Epithelial cell of proximal tubule (primary cell): ENCODE results near the gene DLGAP4. TPM values are rescaled to one million over a fixed set of nuclear protein-coding genes. Genes with fewer than 3 reads are reported as not detected.

ENCODE experiments used
- DNase-seq: peaks from one replicate; pipeline ENCODE4 v3.0.0-alpha.2; 2011; ENCODE audit warnings: low read depth
- H3K4me3 ChIP-seq: 2 replicates; pipeline ENCODE4 v1.5.1; 2011; ENCODE audit warnings: low read depth, mild to moderate bottlenecking, low read length
- CTCF ChIP-seq: conservative IDR thresholded peaks from 2 replicates; pipeline ENCODE4 v1.5.1; 2012; ENCODE audit warnings: low read depth, mild to moderate bottlenecking, low read length
- total RNA-seq: library from RNA; depleted of rRNA; stranded (reverse); fragments of >200 nt; gene quantifications from 2 replicates; pipeline ENCODE4 v1.2.3, GENCODE V29; 2015

The DLGAP4 gene
- total RNA-seq, 1 donor from 2014 or later, result 41.4 TPM

- no peak for DNase-seq
- TF ChIP-seq CTCF, result no peak
- H3K4me3 ChIP-seq, result no peak overlapping the region
Measured at GRCh38 chr20:36350439-36350838, 44.3 kb downstream of the DLGAP4 start.

- no peak for TF ChIP-seq CTCF
- DNase-seq, result no peak
- no peak overlapping the region for H3K4me3 ChIP-seq
Measured at GRCh38 chr20:36351937-36352336, 45.8 kb downstream of the DLGAP4 start.

GRCh38 chr20:36352843-36353553, 46.9 kb downstream of the DLGAP4 start:
- DNase-seq, result no peak
- no peak for TF ChIP-seq CTCF
- no peak overlapping the region for H3K4me3 ChIP-seq

- DNase-seq, result no peak
- no peak overlapping the region for H3K4me3 ChIP-seq
- TF ChIP-seq CTCF, result no peak
Measured at GRCh38 chr20:36353740-36354139, 47.6 kb downstream of the DLGAP4 start.

GRCh38 chr20:36355469-36356171, 49.5 kb downstream of the DLGAP4 start:
- no peak for TF ChIP-seq CTCF
- no peak overlapping the region for H3K4me3 ChIP-seq
- no peak for DNase-seq

GRCh38 chr20:36359668-36360406, 53.7 kb downstream of the DLGAP4 start:
- DNase-seq, result no peak
- TF ChIP-seq CTCF, result no peak
- H3K4me3 ChIP-seq, result no peak overlapping the region
